ENCODE measurements around the gene ETV4. TPM values are rescaled to one million over a fixed set of nuclear protein-coding genes. Genes with fewer than 3 reads are reported as not detected.
"Not testable (repeated sequence)": the region's sequence is repeated elsewhere in the genome, so short reads cannot be mapped to it uniquely, and the experiment has no call there.

The ETV4 gene
- total RNA-seq, 2 experiments from 2014 or later, result 0.12 TPM; not detected in 1

DNA sequence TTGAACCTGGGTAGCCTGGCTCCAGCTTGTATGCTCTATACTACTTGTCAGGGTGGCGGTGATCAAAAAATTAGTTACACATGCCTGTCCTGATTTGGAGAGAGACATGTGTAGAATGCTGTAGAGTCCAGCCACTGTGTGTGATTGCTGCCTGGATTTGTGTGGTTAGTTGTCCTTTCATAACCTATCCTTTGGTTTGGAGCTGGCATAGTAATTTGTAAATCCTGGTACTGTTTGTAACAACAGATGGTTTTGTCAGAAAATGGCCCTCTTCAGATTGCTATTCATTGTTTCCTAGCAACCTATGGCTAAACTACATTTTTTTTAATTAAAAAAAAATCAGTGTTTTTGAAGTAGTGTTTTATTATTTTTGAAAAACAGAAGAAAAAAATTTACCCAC lies 30.5 kb downstream of the ETV4 start:
- Mint-ChIP-seq H3K4me3 (no peak overlapping the region), H3K9me3 (no peaks in the 10 kb centered on the region), H3K4me1 (peaks cover 7% of the 10 kb centered on the region), H3K27me3 (no peaks in the 10 kb centered on the region), H3K36me3 (ENCODE audit: low read depth) (peaks cover 52% of the 10 kb centered on the region), H3K27ac (no peak overlapping the region)
- ChIA-PET CTCF (interaction anchor here (1.4 kb wide), 1 partner anchor 32 kb away, joined by 5 read pairs; the partner anchor contains the start of gene DHX8), POLR2A (no interaction called here)
- no peak for DNase-seq

DNA sequence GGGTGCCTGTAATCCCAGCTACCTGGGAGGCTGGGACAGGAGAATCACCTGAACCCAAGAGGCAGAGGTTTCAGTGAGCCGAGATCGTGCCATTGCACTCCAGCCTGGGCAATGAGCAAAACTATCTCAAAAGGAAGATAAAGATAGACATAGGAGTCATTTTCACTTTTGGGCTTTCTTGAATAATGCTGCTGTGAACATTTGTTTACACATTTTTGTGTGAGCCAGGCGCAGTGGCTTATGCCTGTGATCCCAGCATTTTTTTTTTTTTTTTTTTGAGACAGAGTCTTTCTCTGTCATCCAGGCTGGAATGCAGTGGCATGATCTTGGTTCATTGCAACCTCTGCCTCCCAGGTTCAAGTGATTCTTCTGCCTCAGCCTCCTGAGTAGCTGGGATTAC lies 34.9 kb downstream of the ETV4 start:
- not testable (repeated sequence) for H3K9me3 Mint-ChIP-seq

DNA sequence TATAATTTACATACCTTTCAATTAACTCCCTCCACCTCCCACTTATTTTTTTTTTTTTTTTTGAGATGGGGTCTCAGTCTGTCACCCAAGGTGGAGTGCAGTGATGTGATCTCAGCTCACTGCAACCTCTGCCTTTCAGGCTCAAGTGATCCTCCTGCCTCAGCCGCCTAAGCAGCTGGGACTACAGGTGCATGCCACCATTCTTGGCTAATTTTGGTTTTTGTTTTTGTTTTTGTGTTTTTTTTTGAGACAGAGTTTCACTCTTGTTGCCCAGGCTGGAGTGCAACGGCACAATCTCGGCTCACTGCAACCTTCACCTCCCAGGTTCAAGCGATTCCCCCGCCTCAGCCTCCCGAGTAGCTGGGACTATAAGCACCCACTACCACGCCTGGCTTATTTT lies 36.7 kb downstream of the ETV4 start:
- H3K36me3 Mint-ChIP-seq (ENCODE audit: low read depth), result peaks cover 44% of the 10 kb centered on the region
- CTCF ChIA-PET, result interaction anchor here (2.6 kb wide), 1 partner anchor 25 kb away, joined by 5 read pairs; the partner anchor contains the start of gene DHX8

More for the DNA sequence above, 34.9 kb downstream of the ETV4 start:
- H3K27ac Mint-ChIP-seq, CTCF ChIA-PET, H3K27me3 Mint-ChIP-seq, DNase-seq, H3K4me3 Mint-ChIP-seq, H3K4me1 Mint-ChIP-seq, POLR2A ChIA-PET: not testable (repeated sequence)
- peaks cover 41% of the 10 kb centered on the region for H3K36me3 Mint-ChIP-seq (ENCODE audit: low read depth)

DNA sequence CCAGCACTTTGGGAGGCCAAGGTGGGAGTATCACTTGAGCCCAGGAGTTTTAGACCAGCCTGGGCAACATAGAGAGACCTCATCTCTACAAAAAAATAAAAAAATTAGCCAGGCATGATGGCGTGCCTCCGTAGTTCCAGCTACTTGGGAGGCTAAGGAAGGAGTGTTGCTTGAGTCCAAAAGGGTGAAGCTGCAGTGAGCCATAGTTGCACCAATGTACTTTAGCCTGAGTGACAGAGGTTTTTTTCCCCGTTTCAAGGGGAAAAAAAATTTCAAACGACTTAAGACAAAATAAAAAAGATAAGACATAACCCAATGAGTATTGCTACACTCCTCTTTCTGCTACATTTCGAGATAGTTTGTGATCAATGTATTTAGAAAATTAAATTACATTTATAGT lies 55.5 kb downstream of the ETV4 start:
- Mint-ChIP-seq H3K27ac (no peak overlapping the region), H3K36me3 (ENCODE audit: low read depth) (peaks cover 39% of the 10 kb centered on the region), H3K9me3 (no peaks in the 10 kb centered on the region), H3K4me3 (no peak overlapping the region), H3K27me3 (no peaks in the 10 kb centered on the region), H3K4me1 (peaks cover 8% of the 10 kb centered on the region)
- CTCF ChIA-PET, result interaction anchor here (0.8 to 1.3 kb wide), 2 partner anchors 22 to 93 kb away, joined by 3 read pairs; no protein-coding TSS in a partner anchor
- no peak for DNase-seq
- POLR2A ChIA-PET, result no interaction called here

More for the DNA sequence above, 36.7 kb downstream of the ETV4 start:
- H3K9me3 Mint-ChIP-seq, POLR2A ChIA-PET, H3K27ac Mint-ChIP-seq, H3K4me3 Mint-ChIP-seq, DNase-seq, H3K27me3 Mint-ChIP-seq, H3K4me1 Mint-ChIP-seq: not testable (repeated sequence)

DNA sequence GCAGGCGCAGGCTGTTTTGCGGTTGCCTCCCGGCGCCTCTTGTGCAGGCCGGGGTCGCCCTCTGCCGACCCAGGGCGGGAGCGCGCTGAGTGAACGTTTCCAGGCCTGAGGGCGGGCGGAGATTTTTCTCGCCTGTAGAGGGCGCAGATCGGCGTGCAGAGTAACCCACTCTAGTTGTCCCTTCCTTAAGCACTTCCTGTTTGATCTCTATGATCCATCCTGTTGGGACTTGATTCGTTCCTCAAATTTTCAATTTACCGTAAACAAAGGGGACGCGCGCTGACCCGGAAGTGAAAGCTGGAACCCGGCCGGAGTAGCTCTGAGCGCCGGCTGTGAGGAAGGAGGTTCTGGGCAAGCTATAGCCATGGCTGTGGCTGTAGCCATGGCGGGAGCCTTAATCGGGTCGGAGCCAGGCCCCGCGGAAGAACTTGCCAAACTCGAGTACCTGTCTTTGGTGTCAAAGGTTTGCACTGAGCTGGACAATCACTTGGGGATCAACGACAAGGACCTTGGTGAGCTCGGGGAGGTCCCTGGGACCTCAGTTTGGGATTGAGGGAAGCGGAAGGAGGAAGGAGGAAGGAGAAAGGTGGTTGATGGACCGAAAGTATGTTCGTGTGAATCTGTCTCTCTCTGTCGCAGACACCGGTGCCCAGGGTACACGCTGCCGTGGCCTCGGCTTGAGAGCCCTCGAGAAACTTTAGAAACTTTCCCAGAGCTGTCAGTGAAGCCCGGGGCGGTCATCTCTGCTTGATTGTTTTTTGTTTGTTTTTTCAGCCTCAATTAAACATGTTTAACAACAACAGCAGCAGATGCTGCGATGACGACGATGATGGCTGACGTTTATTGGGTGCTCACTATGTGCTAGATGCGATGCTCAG lies 62.2 kb downstream of the ETV4 start, which contains the start of gene DHX8:
Gene DHX8 (plus strand): TSS at position 302 of the 878 bp plus-strand sequence. CDS start 63 bp downstream, at position 365.
- ChIA-PET POLR2A (interaction anchor here (0.5 to 1.7 kb wide), 6 partner anchors 96 to 394 kb away, joined by 3 to 23 read pairs (median 6); no protein-coding TSS in a partner anchor), CTCF (interaction anchor here (0.6 to 4.4 kb wide), 68 partner anchors 10 to 685 kb away, joined by 3 to 240 read pairs (median 5); partner anchors contain the start of genes ARL4D, CNTD1, COA3 and ETV4)
- no peaks in the 10 kb centered on the region for H3K9me3 Mint-ChIP-seq

DNA sequence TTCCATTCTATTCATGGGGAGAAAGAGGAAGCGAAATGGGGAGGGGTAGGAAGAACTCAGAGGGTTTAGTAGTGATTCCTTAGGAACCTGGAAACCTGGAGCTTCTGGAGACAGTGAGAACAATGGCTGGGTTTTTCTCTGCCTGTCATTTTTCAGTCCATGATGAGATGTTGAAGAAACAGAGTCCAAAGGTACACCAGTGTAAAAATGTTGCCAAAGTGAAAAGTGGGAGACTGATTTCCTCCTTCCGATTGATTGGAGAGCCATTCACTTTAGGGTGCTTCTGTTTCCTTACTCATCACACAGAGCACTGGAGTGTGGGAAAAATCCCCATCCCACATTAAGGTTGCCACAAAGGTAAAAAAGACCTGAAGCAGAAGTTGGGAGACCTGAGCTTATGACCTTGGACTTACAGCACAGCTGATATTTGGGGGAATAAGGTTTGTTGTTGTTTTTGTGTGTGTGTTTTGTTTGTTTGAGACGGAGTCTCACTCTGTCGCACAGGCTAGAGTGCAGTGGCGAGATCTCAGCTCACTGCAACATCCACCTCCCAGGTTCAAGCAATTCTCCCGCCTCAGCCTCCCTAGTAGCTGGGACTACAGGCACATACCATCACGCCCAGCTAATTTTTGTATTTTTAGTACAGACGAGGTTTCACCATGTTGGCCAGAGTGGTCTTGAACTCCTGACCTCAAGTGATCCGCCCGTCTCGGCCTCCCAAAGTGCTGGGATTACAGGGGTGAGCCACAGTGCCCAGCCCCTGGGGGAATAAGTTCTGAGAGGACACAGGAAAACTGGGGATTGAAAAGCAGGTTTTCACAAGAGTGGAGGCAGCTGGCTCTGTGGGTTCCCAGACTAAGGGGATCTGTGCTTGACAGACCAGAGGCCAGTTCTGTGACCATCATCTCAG lies 63.8 kb downstream of the ETV4 start:
- POLR2A ChIA-PET, result interaction anchor here (1.5 to 1.7 kb wide), 2 partner anchors 114 to 122 kb away, joined by 7 to 23 read pairs; no protein-coding TSS in a partner anchor

More for the DNA sequence above, 62.2 kb downstream of the ETV4 start, which contains the start of gene DHX8:
- peak; percentile 98 for DNase-seq
- Mint-ChIP-seq H3K36me3 (ENCODE audit: low read depth) (peaks cover 3% of the 10 kb centered on the region), H3K4me3 (peak within 1 kb of the TSS; percentile 96), H3K27ac (peak within 1 kb of the TSS; percentile 97), H3K4me1 (peaks cover 27% of the 10 kb centered on the region), H3K27me3 (no peaks in the 10 kb centered on the region)

DNA sequence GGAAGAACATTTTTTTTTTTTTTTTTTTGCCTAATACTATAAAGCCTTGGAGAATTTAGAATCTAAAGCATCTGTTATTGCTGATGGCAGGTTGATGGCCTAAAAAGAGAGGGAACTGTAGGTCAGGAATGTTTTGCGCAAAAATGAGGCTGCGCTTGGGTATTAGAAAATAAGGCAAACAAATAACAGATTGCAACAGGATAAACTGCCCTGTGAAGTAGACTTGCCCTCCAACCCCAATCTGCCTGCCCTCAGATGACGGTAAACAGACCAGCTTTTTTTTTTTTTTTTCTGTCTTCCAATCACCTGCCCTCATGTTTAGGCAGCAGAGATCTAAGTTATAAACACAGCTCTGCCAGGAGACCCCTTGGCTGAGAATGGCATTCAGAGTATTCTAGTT lies 66.2 kb downstream of the ETV4 start:
- Mint-ChIP-seq H3K36me3 (ENCODE audit: low read depth) (peaks cover 3% of the 10 kb centered on the region), H3K9me3 (no peaks in the 10 kb centered on the region), H3K27ac (no peak overlapping the region), H3K4me3 (no peak overlapping the region), H3K4me1 (peaks cover 12% of the 10 kb centered on the region), H3K27me3 (no peaks in the 10 kb centered on the region)
- DNase-seq, result no peak
- ChIA-PET CTCF (no interaction called here), POLR2A (no interaction called here)

More for the DNA sequence above, 63.8 kb downstream of the ETV4 start:
- no peak for DNase-seq
- peaks cover 24% of the 10 kb centered on the region for H3K4me1 Mint-ChIP-seq
- H3K9me3 Mint-ChIP-seq, result no peaks in the 10 kb centered on the region
- H3K27ac Mint-ChIP-seq, result peak overlapping the region; percentile 41
- H3K4me3 Mint-ChIP-seq, result no peak overlapping the region
- H3K27me3 Mint-ChIP-seq, result no peaks in the 10 kb centered on the region
- CTCF ChIA-PET, result interaction anchor here (0.6 to 4.4 kb wide), 19 partner anchors 9 to 396 kb away, joined by 3 to 240 read pairs (median 11); partner anchors contain the start of gene ARL4D
- peaks cover 3% of the 10 kb centered on the region for H3K36me3 Mint-ChIP-seq (ENCODE audit: low read depth)

Other genes with a start within 250 kb of the ETV4 start
- gene ARL4D, start 147.3 kb downstream of the ETV4 start, total RNA-seq, result 1 to 10 TPM; 2.1 to 2.2 TPM
- 10 to 100 TPM; 56.0 to 78.8 TPM for gene DHX8, start 62.4 kb downstream of the ETV4 start, total RNA-seq
- gene MEOX1, start 115.6 kb upstream of the ETV4 start, total RNA-seq, result 1 to 10 TPM; 5.1 to 6.6 TPM
- not detected for gene SOST, start 212.5 kb upstream of the ETV4 start, total RNA-seq
- gene DUSP3, start 232.6 kb upstream of the ETV4 start, total RNA-seq, result 1 to 10 TPM; 7.1 to 8.3 TPM
- gene CFAP97D1, start 234.1 kb upstream of the ETV4 start, total RNA-seq, result not detected

Measured in activated CD4-positive, alpha-beta T cell treated with anti-CD3 and anti-CD28 coated beads, Interleukin-2, amount 10 ng/mL, durations not matched to agents 7 days and 5 days (primary cell).